RPMI7951 (cell line): ENCODE data around the gene NAT14. TPM values are rescaled to one million over a fixed set of nuclear protein-coding genes. Genes with fewer than 3 reads are reported as not detected.
A peak's percentile ranks its signal among the peaks of the same experiment; 100 is the strongest.

Experiments used
- DNase-seq: peaks from one replicate; pipeline ENCODE4 v3.0.0-alpha.2; 2012; ENCODE audit warnings: low read depth
- total RNA-seq: library from RNA; depleted of rRNA; stranded (reverse); fragments of >200 nt; shearing (Covaris generic); gene quantifications from 2 replicates; pipeline ENCODE4 v1.2.3, GENCODE V29; 2014

The NAT14 gene
- total RNA-seq, 1 experiment from 2014 or later: 18.5 TPM

DNA sequence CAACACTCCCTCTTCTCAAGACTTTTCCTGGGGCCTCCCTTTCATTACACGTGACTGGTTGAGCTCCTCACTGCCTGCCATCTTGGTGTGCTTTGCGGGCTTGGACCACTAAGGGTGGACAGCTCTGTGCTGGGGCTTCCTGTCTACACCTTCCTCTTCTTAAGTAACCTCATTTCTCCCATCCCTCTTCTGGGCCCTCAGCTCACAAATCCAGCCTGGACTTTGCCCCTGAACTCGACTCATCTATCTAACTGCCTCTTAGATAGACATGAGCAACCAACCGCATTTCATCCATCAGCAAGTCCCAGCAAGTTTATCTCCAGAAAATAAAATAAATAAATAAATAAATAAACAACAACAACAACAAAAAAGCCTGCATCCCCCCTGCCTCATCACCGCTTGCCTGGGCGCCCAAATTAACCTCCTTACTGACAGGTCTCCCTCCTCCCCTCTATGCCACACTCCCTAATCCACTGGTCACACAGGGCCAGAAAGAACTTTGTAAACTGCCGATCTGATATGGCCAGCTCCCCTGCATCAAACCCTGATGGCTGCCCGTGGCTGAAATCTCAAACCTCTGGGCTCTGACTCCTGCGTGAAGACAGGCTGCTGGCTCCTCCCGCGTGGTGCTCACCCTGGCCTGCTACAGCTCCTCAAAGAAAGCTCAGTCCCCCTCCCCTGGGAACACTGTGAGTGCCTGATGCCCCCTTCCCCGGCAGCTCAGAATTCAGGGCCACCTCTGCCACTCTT, 31.3 kb upstream of the NAT14 start:
- no peak for DNase-seq

DNA sequence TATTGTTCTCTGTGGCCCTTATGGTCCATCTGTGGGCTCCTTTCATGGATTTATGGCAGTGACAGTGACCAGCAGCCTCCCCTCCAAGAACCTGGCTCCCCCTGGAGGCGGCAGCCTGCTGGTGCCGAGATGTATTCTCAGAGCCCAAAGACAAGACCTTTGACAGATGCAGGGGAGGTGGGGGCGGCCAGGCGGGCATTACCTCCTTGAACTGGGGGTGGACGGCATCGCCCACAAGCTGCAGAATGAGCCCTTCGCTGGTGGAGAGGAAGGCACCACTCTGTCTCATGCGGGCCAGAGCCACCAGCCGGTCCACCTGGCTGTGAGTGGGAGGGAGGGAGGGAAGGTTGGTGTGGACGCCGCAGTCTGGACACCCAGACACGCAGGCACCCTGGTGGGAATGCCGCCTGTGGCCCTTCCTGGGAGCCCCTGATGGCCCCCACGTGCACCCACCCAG, 30.2 kb upstream of the NAT14 start:
- no peak for DNase-seq

DNA sequence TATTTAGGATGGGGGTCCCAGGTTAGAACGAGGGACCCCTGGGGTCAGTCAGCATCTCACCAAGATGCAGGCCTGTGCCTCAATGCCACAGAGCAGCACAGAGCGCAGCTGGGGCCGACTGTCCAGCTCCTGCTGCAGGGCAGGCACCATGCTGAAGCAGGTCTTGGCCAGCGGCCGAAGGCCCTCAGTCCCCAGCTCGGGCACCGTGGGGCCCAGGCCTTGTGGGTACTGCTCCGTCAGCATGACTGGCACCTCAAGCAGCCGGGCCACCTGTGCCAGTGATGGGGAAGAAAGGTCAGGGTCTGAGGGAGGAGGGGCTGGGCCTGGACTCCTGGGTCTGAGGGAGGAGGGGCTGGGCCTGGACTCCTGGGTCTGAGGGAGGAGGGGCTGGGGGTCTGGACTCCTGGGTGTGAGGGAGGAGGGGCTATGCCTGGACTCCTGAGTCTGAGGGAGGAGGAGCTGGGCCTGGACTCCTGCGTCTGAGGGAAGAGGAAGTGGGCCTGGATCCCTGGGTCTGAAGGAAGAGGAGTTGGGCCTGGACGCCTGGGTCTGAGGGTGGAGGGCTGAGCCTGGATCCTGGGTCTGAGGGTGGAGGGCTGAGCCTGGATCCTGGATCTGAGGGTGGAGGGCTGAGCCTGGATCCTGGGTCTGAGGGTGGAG, 29.3 kb upstream of the NAT14 start:
- no peak for DNase-seq

- no peak for DNase-seq
Measured at GRCh38 chr19:55456347-55456746, 28.6 kb upstream of the NAT14 start.

- DNase-seq: no peak
Measured at GRCh38 chr19:55457683-55458457, 27.1 kb upstream of the NAT14 start.

DNA sequence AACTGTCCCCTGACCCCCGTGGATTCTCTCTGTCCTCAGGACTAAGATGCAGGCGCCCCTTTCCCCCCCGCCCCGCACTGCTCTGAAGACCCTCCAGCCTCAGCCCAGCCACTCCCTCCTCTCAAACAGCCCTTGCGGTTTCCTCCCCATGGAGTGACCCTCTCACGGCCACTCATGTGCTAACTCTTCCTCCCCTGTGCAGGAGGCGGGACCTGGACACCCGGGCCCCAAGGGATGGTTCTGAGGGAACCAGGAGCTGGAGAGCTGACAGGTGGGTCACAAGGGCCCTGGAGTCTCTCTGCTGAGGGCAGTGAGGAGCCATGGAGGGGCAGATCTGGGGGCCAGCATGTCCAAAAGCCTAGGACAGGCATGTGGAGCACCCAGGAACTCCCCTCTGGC, 25.4 kb upstream of the NAT14 start:
- DNase-seq: no peak

GRCh38 chr19:55459950-55460657, 24.9 kb upstream of the NAT14 start:
- DNase-seq: no peak

- peak; percentile 78 for DNase-seq
Measured at GRCh38 chr19:55460670-55461258, 24.2 kb upstream of the NAT14 start.

- DNase-seq: peak; percentile 100
Measured at GRCh38 chr19:55461259-55461973, 23.6 kb upstream of the NAT14 start, which contains the start of gene ISOC2. ISOC2 (minus strand) TSS chr19:55461642; CDS start chr19:55456486, 5,156 bp downstream.

GRCh38 chr19:55461974-55462626, 22.9 kb upstream of the NAT14 start:
- peak; percentile 53 for DNase-seq

- DNase-seq: no peak
Measured at GRCh38 chr19:55462722-55463121, 22.3 kb upstream of the NAT14 start.

GRCh38 chr19:55463583-55464031, 21.4 kb upstream of the NAT14 start:
- no peak for DNase-seq

- no peak for DNase-seq
Measured at GRCh38 chr19:55464039-55464661, 20.8 kb upstream of the NAT14 start.

DNA sequence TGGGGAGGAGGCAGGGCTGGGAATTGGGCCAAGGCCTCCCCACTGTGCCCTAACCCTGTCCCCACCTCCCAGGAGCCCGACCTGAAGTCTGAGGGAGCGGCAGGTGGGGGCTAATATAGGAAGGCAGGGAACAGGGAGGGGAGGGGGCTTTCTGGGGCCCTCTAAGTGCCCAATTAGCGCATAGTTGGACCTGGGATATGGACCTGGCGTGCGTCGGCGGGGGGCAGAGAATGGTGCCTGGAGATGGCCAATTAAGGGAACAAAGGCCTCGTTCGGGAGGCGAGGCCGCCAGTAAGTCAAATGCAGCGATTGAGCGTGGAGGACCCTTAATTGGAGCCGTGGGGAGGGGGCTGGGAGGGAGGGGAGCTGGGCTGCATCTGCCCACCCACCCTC, 20.3 kb upstream of the NAT14 start, which contains the start of gene C19orf85:
TSS of gene C19orf85 (minus strand) at position 90 of the 393 bp plus-strand sequence. CDS start 197 bp downstream, outside the sequence.
- no peak for DNase-seq

- no peak for DNase-seq
Measured at GRCh38 chr19:55465460-55466240, 19.3 kb upstream of the NAT14 start.

GRCh38 chr19:55466241-55466614, 18.8 kb upstream of the NAT14 start:
- DNase-seq: no peak

- peak; percentile 68 for DNase-seq
Measured at GRCh38 chr19:55467236-55468053, 17.5 kb upstream of the NAT14 start.

DNA sequence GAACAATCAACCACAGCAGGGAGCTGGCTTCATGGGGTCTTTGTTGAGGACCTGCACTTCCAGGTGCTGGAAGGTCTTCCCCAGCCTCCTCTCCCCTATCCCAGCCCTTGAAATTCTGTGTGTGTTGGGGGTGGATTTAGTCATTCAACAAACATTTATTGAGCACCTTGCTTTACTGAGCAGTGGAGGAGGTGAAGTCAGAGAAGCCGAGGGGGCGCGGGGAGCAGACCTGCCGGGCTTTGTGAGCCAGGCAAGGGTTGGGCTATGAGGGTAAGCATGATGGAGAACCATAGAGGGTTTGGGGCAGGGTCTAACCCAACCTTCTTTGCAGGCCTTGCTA, 17.0 kb upstream of the NAT14 start:
- DNase-seq: no peak
